ENCODE data around the gene CD44. TPM values are rescaled to one million over a fixed set of nuclear protein-coding genes. Genes with fewer than 3 reads are reported as not detected.

The CD44 gene
- total RNA-seq, 1 experiment from 2014 or later: 667 TPM

- peak; percentile 98 for DNase-seq (ENCODE audit: low read depth)
Observed at GRCh38 chr11:35260342-35260985, 121.5 kb downstream of the CD44 start.

GRCh38 chr11:35261197-35261596 is 122.2 kb downstream of the CD44 start:
- DNase-seq (ENCODE audit: low read depth): no peak

DNA sequence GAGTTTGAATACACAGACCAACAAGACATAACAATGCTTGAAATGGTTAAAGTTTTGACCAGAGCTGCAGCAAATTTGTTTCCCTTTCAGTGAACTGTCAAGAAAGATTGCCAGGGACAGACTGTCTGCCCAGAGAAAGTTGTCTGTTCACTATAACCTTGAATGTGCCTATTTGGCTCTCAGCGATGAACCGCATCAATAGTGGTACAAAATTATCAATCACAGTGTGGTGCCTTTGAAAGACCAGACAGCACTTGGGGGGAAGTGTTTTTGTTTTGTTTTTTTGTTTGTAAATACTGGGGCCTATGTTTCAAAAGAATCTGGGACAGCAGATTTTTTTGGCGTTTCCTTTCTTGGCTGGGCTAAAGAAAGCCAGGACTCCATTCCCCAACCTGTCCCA is 123.1 kb downstream of the CD44 start:
- no peak for DNase-seq (ENCODE audit: low read depth)

GRCh38 chr11:35262735-35263134 is 123.8 kb downstream of the CD44 start:
- DNase-seq (ENCODE audit: low read depth): no peak

- no peak for DNase-seq (ENCODE audit: low read depth)
Observed at GRCh38 chr11:35265755-35266454, 126.9 kb downstream of the CD44 start.

GRCh38 chr11:35267504-35267903 is 128.5 kb downstream of the CD44 start:
- peak; percentile 97 for DNase-seq (ENCODE audit: low read depth)

DNA sequence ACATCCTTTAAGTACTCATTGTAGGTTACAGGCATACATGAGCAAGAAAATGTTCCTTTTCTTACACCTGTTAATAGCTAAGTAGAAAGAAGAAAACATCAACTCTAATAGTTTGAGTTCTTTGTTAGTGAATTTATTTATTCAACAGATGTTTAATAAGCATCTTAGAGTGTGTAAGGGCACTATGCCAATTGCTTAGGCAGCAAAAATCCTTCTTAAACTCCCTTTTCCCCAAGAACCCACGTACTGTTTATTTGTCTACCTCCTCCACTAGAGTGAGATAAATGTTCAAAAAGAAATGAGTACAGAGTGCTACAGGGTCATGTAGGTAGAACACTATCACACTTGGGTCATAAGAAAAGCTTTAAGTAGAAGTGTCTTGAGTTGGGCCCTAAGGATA is 131.4 kb downstream of the CD44 start:
- no peak for DNase-seq (ENCODE audit: low read depth)

GRCh38 chr11:35271031-35271430 is 132.1 kb downstream of the CD44 start:
- no peak for DNase-seq (ENCODE audit: low read depth)

DNA sequence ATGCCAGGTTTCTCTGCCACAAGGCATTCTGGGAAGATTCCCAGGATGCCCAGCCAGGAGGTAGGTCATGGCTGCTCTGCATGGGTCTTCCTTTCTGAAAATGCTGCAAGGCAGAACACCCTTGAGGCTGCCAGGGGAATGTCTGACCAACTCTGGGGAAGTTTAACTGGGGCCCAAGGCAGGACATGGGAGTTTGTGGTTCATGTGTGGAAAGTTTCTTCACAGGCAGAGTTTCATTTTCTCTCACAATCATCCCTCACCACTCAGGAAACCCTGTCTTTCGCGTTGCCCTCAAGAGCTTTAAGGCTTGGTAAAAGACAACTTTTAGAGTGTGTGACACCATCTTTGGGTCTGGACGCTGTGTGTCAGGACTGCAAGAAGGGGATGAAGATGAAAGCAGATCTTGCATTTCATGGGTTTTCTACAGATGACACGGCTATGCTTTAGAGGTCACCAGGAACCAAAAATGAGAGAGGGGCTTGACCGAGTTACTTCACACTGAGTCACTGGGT is 133.5 kb downstream of the CD44 start:
- DNase-seq (ENCODE audit: low read depth): no peak

DNA sequence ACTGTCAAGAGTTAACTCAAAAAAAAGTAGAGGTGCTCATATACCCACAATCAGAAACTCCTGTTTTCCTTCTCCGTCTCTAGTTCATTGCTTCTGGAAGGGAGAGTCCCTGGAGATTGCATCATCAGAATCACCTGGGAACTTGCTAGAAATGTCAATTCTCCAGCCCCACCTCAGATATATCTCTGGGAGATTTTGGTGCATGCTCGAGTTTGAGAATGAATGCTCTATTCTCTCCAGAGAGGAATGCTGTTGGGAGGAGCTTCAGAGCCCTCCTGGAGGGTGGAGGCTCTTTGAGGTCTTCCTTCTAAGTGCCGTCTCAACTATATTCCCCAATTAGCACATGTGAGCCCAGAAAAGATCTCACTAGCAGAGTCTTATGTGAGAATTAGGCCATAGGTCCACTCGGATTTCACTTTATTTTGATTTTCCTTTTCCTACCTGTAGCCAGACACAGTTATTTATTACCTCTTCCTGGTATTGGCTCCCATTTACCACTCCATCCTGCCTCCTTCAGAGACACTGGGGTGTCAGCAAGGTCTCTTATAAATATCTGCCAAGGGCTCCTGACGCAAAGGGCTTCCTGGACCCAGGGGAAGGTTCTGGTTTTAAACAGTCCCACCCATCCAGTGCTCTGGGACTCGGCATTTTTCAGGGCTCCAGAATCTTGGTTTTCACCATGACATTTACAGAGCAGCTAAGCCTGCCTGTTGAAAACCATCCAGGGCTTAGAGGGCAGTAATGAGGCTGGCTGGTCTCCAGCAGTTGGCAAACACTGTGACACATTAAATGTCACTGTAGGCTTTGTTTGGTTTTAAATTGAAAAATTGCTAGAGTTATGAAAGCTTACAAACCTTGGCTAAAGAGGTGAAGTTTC is 136.2 kb downstream of the CD44 start:
- DNase-seq (ENCODE audit: low read depth): peak; percentile 83

- DNase-seq (ENCODE audit: low read depth): peak; percentile 37
Observed at GRCh38 chr11:35275786-35276170, 136.8 kb downstream of the CD44 start.

GRCh38 chr11:35276396-35277145 is 137.6 kb downstream of the CD44 start:
- DNase-seq (ENCODE audit: low read depth): peak; percentile 76

DNA sequence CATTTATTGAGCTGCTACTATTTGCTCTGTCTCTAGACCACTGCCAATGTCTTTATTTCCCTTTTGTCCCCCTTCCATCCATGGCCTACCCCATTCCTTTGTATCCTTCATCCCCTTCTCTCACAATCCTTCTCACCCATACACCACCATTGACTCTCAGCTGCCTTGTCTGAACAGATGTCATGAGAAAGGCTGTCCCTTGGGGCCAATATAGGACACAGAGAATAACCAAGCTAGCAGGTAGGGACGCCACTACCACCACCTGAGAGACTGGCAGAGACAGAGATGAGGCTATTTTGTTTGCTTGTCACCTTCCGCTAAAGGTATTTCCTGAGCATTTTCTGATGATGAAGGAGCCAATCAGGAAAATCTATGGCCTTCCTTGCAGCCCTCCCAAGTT is 138.9 kb downstream of the CD44 start:
- no peak for DNase-seq (ENCODE audit: low read depth)

DNA sequence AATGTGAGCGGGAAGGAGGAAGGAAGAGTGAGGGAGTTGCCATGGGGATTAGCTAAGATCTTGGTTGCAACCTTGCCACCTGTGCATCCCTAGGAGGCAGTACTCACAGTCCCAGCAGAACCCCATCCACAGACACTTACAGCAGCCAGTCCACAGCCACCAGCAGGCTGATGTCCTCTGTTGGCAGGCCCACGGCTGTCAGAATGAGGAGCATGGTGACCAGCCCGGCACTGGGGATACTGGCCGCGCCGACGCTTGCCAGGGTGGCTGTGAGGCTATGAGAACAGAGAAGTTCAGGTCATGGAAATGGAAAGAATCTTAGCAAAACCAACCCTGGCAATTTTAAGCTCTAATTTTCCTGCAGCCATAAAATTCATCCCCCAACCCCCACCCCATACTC is 141.8 kb downstream of the CD44 start:
- DNase-seq (ENCODE audit: low read depth): no peak

- no peak for DNase-seq (ENCODE audit: low read depth)
Observed at GRCh38 chr11:35281169-35281688, 142.3 kb downstream of the CD44 start.

Other genes with a start within 250 kb of the CD44 start
- gene APIP, start 222.8 kb upstream of the CD44 start, total RNA-seq (2014; rRNA removed; shearing (Covaris generic)): 55.0 and 82.5 TPM in 2 replicates
- 62.5 and 81.7 TPM in 2 replicates for gene PDHX, start 222.6 kb upstream of the CD44 start, total RNA-seq (2014; rRNA removed; shearing (Covaris generic))

Measured in M059J (cell line).